Measurements from ENCODE around the gene RIMS4.

Gene RIMS4

DNA sequence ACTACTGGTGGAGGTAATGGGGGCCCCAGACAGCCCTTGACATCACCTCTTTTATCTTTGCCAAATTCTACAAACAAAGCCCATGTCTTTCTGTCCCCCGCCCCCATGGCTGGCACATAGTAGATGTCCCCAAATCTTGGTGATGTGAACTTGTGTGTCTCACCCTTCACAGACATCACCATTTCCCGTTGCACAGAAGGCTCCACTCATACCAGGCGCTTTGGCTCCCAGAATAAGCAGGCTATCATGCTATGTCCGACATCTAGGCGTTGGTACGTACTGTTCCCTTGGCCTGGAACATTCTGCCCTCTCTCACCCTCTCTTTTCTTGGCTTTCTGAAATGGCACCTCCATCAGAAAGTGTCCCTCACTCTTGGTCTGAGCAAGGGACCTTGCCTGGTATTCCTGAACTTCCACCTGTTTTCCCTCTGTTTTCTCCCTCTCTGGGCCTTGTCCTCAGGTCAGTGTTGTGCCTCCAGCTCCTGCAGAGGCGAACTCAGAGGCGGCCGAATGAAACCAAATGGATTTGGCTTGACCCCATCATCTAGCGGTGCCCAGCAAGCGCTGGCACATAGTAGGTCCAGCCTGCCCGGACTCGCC, 96.1 kb downstream of the RIMS4 start:
- TF ChIP-seq GATA3 (IDR thresholded peaks at IDR 0.05; ENCODE audit: low read depth, low read length) (no peak), GATA2 (IDR thresholded peaks at IDR 0.05; ENCODE audit: low read depth, low read length) (no peak)

DNA sequence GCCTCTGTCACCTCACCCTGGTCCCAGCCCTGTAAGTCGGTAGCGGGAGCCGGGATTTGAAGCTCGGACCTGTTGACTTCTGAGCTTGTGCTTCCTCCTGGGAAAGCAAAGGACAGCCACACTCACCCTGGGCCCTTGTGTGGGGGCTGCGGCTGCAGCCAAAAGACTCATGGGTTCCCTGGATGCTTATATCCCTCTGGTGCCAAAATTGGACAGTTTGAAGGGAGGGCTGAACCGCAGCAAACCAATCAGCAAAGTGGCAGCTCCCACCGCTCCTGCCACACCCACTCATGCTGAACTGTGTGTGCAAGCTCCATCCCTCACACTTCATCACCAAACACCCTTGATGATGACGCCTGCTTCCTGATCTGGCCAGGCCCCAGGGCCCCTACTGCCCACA, 99.1 kb downstream of the RIMS4 start:
- no peak for TF ChIP-seq GATA2 (IDR thresholded peaks at IDR 0.05; ENCODE audit: low read depth, low read length)
- no peak for TF ChIP-seq GATA3 (IDR thresholded peaks at IDR 0.05; ENCODE audit: low read depth, low read length)

DNA sequence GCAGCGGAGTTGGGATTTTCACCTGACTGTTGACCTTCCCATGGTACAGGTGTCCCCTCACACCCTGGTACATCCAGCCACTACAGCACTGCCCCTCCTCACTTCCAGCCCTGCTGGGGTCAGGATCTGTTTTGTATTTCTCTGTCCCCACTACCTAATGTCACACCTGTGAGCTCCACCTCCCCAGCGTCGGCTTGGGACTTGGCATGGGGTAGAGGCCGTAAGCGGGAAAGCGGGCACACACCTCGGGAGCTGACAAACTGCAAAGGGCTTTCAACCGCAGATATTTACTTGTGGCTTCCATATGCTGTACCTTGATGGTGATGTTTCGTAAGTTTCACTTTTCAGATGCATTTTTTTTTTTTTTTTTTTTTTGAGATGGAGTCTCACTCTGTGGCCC, 100.5 kb downstream of the RIMS4 start:
- no peak for TF ChIP-seq GATA3 (IDR thresholded peaks at IDR 0.05; ENCODE audit: low read depth, low read length)
- no peak for TF ChIP-seq GATA2 (IDR thresholded peaks at IDR 0.05; ENCODE audit: low read depth, low read length)

DNA sequence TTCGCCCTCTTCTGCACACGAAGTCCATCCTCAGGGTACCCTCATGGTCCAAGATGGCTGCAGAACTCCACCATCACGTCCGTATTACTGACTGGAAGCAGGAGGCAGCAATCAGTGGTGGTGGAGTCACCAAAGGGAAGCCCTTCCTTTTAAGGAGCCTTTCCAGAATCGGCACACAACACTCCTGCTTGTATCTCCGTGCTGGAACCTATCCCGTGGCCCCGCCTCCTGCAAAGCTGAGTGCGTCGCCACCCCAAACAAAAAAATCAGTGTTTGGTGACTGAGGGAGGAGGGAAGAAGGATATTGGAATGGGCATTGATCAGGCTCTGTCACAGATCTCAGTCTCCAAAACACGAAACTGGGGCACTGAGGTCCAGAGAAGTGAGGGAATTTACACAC, 101.0 kb downstream of the RIMS4 start:
- TF ChIP-seq GATA3 (IDR thresholded peaks at IDR 0.05; ENCODE audit: low read depth, low read length) (no peak), GATA2 (IDR thresholded peaks at IDR 0.05; ENCODE audit: low read depth, low read length) (no peak)

DNA sequence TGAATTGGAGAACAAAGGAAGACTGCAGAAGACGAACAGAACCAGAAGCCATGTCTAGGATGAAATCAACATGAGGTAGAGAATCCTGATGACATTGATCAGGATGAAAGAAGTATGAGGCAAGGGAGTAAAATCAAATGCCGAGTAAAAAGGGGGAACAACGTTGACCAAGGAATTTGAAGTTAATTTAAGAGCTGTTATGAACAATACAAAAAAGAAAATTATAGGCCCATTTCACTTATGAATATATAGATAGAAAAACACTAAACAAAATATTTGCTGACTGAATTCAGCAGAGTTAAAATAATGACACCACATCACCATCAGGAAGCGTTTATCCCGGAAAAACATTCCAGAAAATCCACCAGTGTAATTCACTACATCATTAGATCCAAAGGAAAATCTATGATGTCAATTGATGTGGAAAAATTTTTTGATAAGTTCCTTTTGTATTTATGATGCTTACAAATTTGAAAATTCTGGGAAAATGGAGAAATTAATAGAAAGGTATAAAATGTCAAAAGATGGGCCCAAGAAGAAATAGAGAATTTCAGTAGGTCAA, 103.2 kb downstream of the RIMS4 start:
- TF ChIP-seq GATA3 (IDR thresholded peaks at IDR 0.05; ENCODE audit: low read depth, low read length) (no peak), GATA2 (IDR thresholded peaks at IDR 0.05; ENCODE audit: low read depth, low read length) (no peak)

DNA sequence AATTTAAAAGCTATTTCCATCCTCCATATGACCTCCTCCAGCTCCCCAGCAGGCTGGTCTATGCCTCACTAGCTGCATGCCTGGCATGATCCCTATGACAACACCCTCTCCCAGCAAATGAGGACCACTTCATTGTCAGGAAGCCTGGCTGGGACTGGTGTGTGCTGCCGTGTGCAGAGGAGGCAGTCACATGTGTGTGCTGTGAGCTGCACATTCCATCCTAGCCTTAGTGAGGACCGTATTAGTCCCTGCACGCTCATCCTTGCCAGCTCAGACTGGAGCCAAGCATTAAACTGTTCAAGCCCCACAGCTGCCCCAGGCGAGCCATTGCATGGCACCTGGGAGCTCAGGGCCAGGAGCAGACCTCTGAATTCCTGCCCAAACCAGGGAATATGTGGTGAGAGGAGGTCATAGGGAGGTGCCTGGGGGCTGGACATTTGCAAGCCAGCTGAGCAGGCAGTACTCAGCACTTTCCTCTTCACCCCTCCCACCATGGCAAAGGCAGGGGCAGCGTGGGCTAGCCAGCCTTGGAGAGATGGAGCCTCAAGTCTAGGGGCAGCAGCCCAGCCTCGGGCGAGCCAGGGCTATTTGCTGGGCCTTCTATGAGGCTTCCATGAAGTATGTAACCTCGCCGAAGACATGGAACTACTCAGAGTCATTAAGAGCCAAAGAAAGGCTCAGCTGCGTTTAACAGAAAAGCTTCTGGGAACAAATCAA, 103.9 kb downstream of the RIMS4 start:
- TF ChIP-seq GATA3 (IDR thresholded peaks at IDR 0.05; ENCODE audit: low read depth, low read length) (no peak), GATA2 (IDR thresholded peaks at IDR 0.05; ENCODE audit: low read depth, low read length) (no peak)

DNA sequence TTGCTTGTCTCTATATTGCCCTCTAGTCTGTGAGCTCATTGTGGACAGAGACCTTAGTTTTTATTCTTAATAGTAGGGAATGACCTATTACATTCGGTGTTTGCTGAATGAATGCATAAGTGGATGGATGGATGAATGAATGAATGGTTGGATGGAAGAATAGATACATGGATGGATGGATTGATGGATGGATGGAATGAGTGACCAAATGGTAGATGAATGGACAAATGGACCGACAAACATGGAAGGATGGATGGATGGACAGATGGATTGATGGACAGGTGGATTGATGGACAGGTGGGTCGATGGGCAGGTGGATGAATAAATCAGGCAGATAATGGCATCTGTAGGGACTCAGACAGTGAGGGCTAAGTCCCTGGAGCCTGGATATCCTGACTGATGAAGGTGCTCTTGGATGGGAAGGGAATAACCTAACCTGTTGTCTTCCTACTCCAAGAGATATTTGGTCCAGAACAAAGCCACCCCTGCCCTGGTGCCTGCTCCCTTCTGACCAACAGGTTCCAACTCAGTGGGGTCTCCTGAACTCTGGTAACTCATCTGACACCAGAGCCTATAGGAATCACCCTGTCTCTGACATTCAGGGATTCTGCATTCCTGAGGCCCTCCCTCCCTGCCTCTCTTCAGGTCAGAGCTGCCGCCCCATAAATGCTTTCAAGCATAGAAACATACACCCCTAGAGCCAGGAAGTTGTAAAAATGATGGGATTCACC, 104.8 kb downstream of the RIMS4 start:
- TF ChIP-seq GATA3 (IDR thresholded peaks at IDR 0.05; ENCODE audit: low read depth, low read length) = no peak
- no peak for TF ChIP-seq GATA2 (IDR thresholded peaks at IDR 0.05; ENCODE audit: low read depth, low read length)

DNA sequence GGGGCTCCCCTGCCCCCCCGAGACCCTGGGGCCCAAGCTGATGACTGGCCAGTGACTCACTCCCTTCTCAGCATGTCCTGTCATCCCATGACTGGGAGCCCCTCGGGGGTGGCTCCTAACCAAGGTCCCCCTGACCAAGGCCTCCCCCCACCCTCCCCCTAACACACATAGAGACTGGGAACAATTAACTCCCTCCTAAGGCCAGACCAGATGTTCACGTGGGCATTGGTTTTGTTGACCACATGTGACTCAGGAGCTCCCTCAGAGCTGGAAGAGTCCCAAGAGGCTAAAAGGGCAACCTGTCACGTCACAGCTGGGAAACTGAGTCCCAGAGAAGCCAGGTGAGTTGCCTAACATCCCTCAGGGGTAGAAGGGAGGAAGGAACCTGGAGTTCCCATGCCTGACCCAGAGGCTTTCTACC, 105.8 kb downstream of the RIMS4 start:
- TF ChIP-seq GATA2 (IDR thresholded peaks at IDR 0.05; ENCODE audit: low read depth, low read length) (no peak), GATA3 (IDR thresholded peaks at IDR 0.05; ENCODE audit: low read depth, low read length) (no peak)

DNA sequence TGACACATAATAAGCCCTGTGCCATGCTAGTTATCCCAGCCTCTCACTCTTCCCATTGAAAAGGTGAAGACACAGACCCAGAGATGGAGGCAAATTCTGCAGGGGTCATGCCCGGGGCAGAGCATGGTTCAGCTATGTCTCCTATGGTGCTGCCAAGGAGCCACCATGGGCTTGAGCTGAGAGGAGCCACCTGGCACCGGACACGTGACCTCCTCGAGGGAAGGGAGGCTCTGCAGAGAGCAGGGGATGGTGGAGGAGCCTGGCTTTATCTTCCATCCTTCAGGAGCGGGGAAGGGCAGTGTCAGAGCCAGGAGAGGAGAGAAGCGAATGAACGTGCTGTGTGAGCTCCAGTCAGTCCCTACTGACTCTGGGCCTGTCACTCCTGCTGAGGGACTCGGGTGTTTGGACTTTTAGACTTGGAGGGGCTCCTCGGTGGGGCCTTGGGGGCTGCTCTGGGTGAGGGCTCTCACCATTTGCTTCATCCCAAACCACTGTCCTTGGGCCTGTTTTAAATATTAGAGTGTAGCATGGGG, 106.3 kb downstream of the RIMS4 start:
- TF ChIP-seq GATA3 (IDR thresholded peaks at IDR 0.05; ENCODE audit: low read depth, low read length) (no peak), GATA2 (IDR thresholded peaks at IDR 0.05; ENCODE audit: low read depth, low read length) (no peak)

DNA sequence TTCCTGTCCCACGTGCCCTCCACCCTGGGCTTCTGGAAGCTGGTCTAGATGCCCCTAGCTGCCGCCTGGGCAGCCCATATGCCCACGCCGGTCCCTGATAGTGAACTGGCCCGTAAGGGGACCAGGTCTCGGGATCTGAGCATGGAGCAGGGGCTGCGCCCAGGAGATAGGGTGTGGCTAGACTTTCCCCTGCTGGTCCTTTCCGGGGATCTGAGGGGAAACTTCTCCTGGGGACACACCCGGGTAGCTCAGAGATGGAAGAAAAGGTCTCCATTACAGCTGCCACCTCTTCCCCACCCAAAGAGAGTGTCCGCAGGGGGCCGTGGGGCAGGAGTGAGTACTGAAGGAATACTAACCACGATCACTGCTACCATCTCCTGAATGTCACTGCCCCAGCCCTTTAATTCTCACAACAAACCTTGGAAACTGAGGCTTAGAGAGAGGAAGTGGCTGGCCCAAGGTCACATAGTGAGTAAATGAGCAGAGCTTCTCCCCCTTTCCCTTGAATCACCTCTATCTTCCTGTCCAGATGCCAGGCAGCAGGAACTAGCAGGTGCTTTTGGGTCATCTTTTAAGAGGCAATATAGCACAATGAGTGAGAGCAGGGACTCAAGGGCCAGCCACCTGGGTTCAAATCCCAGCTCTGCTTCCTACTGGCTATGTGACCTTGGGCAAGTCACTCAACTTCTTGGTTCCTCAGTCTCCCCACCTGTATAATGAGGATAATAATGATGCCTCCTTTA, 107.0 kb downstream of the RIMS4 start:
- TF ChIP-seq GATA2 (IDR thresholded peaks at IDR 0.05; ENCODE audit: low read depth, low read length) = no peak
- no peak for TF ChIP-seq GATA3 (IDR thresholded peaks at IDR 0.05; ENCODE audit: low read depth, low read length)

DNA sequence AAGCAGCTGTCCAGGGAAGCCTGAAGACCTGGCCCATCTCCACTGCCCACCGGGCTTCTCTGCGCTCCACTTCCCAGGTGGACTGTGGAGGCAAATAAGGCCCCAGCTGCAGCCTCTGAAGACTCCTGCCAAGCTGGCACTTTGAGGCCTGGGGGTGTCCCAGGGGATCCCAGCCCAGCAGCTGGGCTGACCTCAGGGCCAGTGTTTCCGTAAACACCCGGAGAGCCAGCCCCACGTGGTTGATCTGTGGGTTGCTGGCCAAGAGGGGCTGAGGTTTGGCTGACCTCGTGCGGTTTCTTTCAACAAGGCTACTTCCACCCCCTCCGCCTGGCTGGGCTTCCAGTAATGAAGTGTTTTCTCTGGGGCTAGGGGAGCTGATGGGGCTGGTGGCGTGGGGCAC, 107.6 kb downstream of the RIMS4 start:
- TF ChIP-seq GATA2 (IDR thresholded peaks at IDR 0.05; ENCODE audit: low read depth, low read length) = no peak
- no peak for TF ChIP-seq GATA3 (IDR thresholded peaks at IDR 0.05; ENCODE audit: low read depth, low read length)

DNA sequence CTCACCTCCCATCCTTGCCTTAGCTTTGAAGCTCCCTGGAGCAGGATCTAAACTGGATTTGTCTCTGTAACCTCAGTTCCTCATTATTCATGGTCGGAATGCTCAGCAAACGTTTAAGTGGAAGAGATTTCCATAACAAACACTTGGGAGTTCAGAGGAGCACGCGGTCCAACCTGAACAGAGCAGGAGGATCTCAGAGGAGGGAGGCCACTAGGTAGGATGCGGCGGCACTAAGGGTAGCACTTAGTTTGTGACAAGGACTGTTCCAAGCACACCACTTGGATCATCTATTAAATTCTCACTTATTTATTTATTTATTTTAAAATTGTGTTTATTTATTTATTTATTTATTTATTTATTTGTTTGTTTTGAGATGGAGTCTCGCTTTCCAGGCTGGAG, 108.5 kb downstream of the RIMS4 start:
- no peak for TF ChIP-seq GATA2 (IDR thresholded peaks at IDR 0.05; ENCODE audit: low read depth, low read length)
- TF ChIP-seq GATA3 (IDR thresholded peaks at IDR 0.05; ENCODE audit: low read depth, low read length) = no peak

Data from SH-SY5Y (cell line).